Astrocyte (in vitro differentiated cells and primary cell): Measurements from ENCODE around the gene RFX4.

ENCODE experiments used
- CTCF ChIP-seq: IDR thresholded peaks from 2 replicates; pipeline ENCODE4 v1.5.1; 2011; ENCODE audit warnings: low read depth, mild to moderate bottlenecking, inconsistent platforms, low read length, moderate library complexity; ENCODE audit not compliant: insufficient read depth
- EZH2 ChIP-seq: IDR thresholded peaks from 2 replicates; pipeline ENCODE4 v1.6.1; 2012; ENCODE audit warnings: mild to moderate bottlenecking, low read length, inconsistent platforms; ENCODE audit not compliant: insufficient read depth

GRCh38 chr12:106721915-106722314 is 139.1 kb downstream of the RFX4 start:
- no peak for TF ChIP-seq CTCF
- TF ChIP-seq EZH2: no peak
